ENCODE results near the gene AHCTF1. TPM values are rescaled to one million over a fixed set of nuclear protein-coding genes. Genes with fewer than 3 reads are reported as not detected.
"Not testable (repeated sequence)": the region's sequence is repeated elsewhere in the genome, so short reads cannot be mapped to it uniquely, and the experiment has no call there.

The AHCTF1 gene
- total and polyA plus RNA-seq, 2 experiments from 2014 or later, result 21.7 to 49.8 TPM

- TF ChIP-seq ZNF462 (CRISPR knock-in tag; IDR thresholded peaks at IDR 0.05), result no peak
- no peak for TF ChIP-seq ETS1 (IDR thresholded peaks at IDR 0.05)
- TF ChIP-seq NANOG (IDR thresholded peaks at IDR 0.05; ENCODE audit: borderline replicate concordance), result no peak
- no peak for TF ChIP-seq EZH2 (IDR thresholded peaks at IDR 0.05; ENCODE audit: low read depth, unreplicated experiment)
- TF ChIP-seq ZNF331 (CRISPR knock-in tag; IDR thresholded peaks at IDR 0.05; ENCODE audit: low read depth), result no peak
- no peak for TF ChIP-seq STAT1 (IDR thresholded peaks at IDR 0.05; ENCODE audit: unreplicated experiment)
- no peak for TF ChIP-seq JUNB (IDR thresholded peaks at IDR 0.05; ENCODE audit: unreplicated experiment)
These were observed 87.9 kb downstream of the AHCTF1 start (continued) for GRCh38 chr1:246843876-246844275.

DNA sequence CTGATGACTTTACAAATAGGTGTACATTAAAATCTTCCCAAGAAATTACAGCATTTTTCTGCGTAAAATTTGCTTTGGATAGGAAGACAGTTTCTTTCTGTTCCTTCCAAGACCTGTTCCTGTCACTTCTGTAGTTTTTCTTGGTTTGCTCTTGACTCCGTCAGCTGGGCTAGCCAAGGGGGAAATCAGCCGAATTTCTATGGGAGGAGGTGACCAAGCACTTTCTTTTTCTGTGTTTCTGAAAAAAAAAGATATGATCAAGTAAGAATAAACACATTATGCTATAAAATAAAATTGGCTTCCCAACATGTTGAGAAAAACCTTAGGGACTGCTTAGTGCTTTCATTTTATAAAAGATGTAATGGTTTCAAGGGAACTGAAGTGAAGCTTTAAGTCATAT lies 91.0 kb downstream of the AHCTF1 start:
- not testable (repeated sequence) for H4K20me1 ChIP-seq (replicated peaks; ENCODE audit: insufficient read depth); H2AFZ ChIP-seq; DNase-seq (ENCODE audit: low spot score); H3K9me2 ChIP-seq (ENCODE audit: insufficient read depth); H3K9me3 Mint-ChIP-seq; H3K4me3 Mint-ChIP-seq; H3K27ac ChIP-seq (ENCODE audit: low read depth); H3K27me3 ChIP-seq (ENCODE audit: insufficient read depth); H3F3A ChIP-seq (replicated peaks; ENCODE audit: low read depth); H3K79me2 ChIP-seq (replicated peaks; ENCODE audit: insufficient read depth); H3K27me3 Mint-ChIP-seq (ENCODE audit: insufficient read depth, low read depth, poor library complexity); H3K4me1 Mint-ChIP-seq; H3K4me1 ChIP-seq (ENCODE audit: insufficient read depth); H3K27ac Mint-ChIP-seq; ATAC-seq; H3K4me3 ChIP-seq; H3K4me2 ChIP-seq
- H3K36me3 ChIP-seq (ENCODE audit: insufficient read depth), result peaks cover 25% of the 10 kb centered on the region; the same call in 1 of the 2 replicates
- H3K36me3 Mint-ChIP-seq (ENCODE audit: low read depth), result peaks cover 34% of the 10 kb centered on the region

Measured in GM23338 (cell line).